Muscle layer of colon (tissue), 2 donors: ENCODE results near the gene HELZ2.

Experiments used
- H3K27ac ChIP-seq: one replicate; pipeline ENCODE4 v1.7.0; 2013; ENCODE audit warnings: low read depth, mild to moderate bottlenecking, low read length, moderate library complexity
- H3K27me3 ChIP-seq, 2 donors: one replicate each; pipeline ENCODE4 v1.7.0; 2013; ENCODE audit warnings: low read length in 2 of 2, mild to moderate bottlenecking in 2 of 2; ENCODE audit not compliant: insufficient read depth in 2 of 2, control insufficient read depth in 1 of 2
- H3K36me3 ChIP-seq: one replicate; pipeline ENCODE4 v1.7.0; 2013; ENCODE audit warnings: mild to moderate bottlenecking, low read length; ENCODE audit not compliant: insufficient read depth
- H3K4me1 ChIP-seq: one replicate; pipeline ENCODE4 v1.7.0; 2013; ENCODE audit warnings: mild to moderate bottlenecking, low read length; ENCODE audit not compliant: insufficient read depth
- H3K4me3 ChIP-seq, 2 donors: one replicate each; pipeline ENCODE4 v1.7.0; 2013; ENCODE audit warnings: low read length in 2 of 2, low read depth in 1 of 2, mild to moderate bottlenecking in 1 of 2, moderate library complexity in 1 of 2
- H3K9ac ChIP-seq: one replicate; pipeline ENCODE4 v1.7.0; 2013; ENCODE audit warnings: low read length
- H3K9me3 ChIP-seq: one replicate; pipeline ENCODE4 v1.7.0; 2013; ENCODE audit warnings: mild to moderate bottlenecking, low read length
- donor health status: abdominal sarcoma.
- donor health status: Adenocarcinoma of cecum.

Gene HELZ2

GRCh38 chr20:63529180-63529860 is 44.7 kb downstream of the HELZ2 start:
- no peaks in the 10 kb centered on the region for H3K9me3 ChIP-seq
- H3K36me3 ChIP-seq: no peaks in the 10 kb centered on the region
- H3K27me3 ChIP-seq: peaks cover 0 to 26% of the 10 kb centered on the region in 2 donors
- no peaks in the 10 kb centered on the region for H3K4me1 ChIP-seq
- H3K9ac ChIP-seq: no peak overlapping the region
- H3K27ac ChIP-seq: no peak overlapping the region
- no peak overlapping the region for H3K4me3 ChIP-seq

- H3K36me3 ChIP-seq: peaks cover 16% of the 10 kb centered on the region
- H3K4me3 ChIP-seq: no peak overlapping the region
- H3K9me3 ChIP-seq: no peaks in the 10 kb centered on the region
- H3K9ac ChIP-seq: no peak overlapping the region
- H3K27me3 ChIP-seq: peaks cover 0 to 9% of the 10 kb centered on the region in 2 donors
- H3K4me1 ChIP-seq: peaks cover 5% of the 10 kb centered on the region
- H3K27ac ChIP-seq: no peak overlapping the region
These were observed 46.9 kb downstream of the HELZ2 start for GRCh38 chr20:63527184-63527583.

- H3K36me3 ChIP-seq: peaks cover 19% of the 10 kb centered on the region
- H3K9me3 ChIP-seq: no peaks in the 10 kb centered on the region
- H3K4me1 ChIP-seq: peaks cover 8% of the 10 kb centered on the region
- no peak overlapping the region for H3K27ac ChIP-seq
- no peak overlapping the region for H3K9ac ChIP-seq
- peaks cover 0 to 9% of the 10 kb centered on the region in 2 donors for H3K27me3 ChIP-seq
- H3K4me3 ChIP-seq: no peak overlapping the region
These were observed 48.1 kb downstream of the HELZ2 start for GRCh38 chr20:63525971-63526370.

GRCh38 chr20:63525185-63525584 is 48.9 kb downstream of the HELZ2 start:
- Histone ChIP-seq H3K4me3 (no peak overlapping the region), H3K9me3 (no peaks in the 10 kb centered on the region), H3K9ac (no peak overlapping the region), H3K4me1 (peaks cover 8% of the 10 kb centered on the region), H3K27ac (no peak overlapping the region), H3K36me3 (peaks cover 19% of the 10 kb centered on the region), H3K27me3 (peaks cover 0 to 3% of the 10 kb centered on the region in 2 donors)
